Stimulated activated CD4-positive, alpha-beta T cell treated with anti-CD3 and anti-CD28 coated beads, Interleukin-4, amount 100 ng/mL, for 48 hours (primary cell): ENCODE data around the gene CFAP20DC.
"Not testable (repeated sequence)": the region's sequence is repeated elsewhere in the genome, so short reads cannot be mapped to it uniquely, and the experiment has no call there.

Experiments used
- DNase-seq, 2 donors: peaks; one replicate each; pipeline ENCODE4 v3.0.0-alpha.2; 2020; ENCODE audit warnings: low read depth in 2 of 2

CFAP20DC gene

GRCh38 chr3:58746758-58747157 lies 303.1 kb downstream of the CFAP20DC start:
- no peak for DNase-seq

- no peak for DNase-seq
Observed at GRCh38 chr3:58743296-58743695, 306.5 kb downstream of the CFAP20DC start.

GRCh38 chr3:58742239-58742638 lies 307.6 kb downstream of the CFAP20DC start:
- DNase-seq = no peak

- no peak for DNase-seq
Observed at GRCh38 chr3:58737644-58738043, 312.2 kb downstream of the CFAP20DC start.

- no peak for DNase-seq
Observed at GRCh38 chr3:58731673-58732072, 318.2 kb downstream of the CFAP20DC start.

GRCh38 chr3:58728723-58729122 lies 321.1 kb downstream of the CFAP20DC start:
- DNase-seq = no peak

- no peak for DNase-seq
Observed at GRCh38 chr3:58725326-58725853, 324.4 kb downstream of the CFAP20DC start.

GRCh38 chr3:58724336-58724735 lies 325.5 kb downstream of the CFAP20DC start:
- DNase-seq = no peak

GRCh38 chr3:58723173-58723572 lies 326.7 kb downstream of the CFAP20DC start:
- no peak for DNase-seq

GRCh38 chr3:58722561-58722960 lies 327.3 kb downstream of the CFAP20DC start:
- DNase-seq = no peak

GRCh38 chr3:58720526-58720925 lies 329.3 kb downstream of the CFAP20DC start:
- DNase-seq = no peak

GRCh38 chr3:58719684-58720083 lies 330.1 kb downstream of the CFAP20DC start:
- DNase-seq = no peak

- DNase-seq = no peak
Observed at GRCh38 chr3:58713715-58714401, 336.0 kb downstream of the CFAP20DC start.

GRCh38 chr3:58711871-58712270 lies 338.0 kb downstream of the CFAP20DC start:
- no peak for DNase-seq

GRCh38 chr3:58708983-58709382 lies 340.8 kb downstream of the CFAP20DC start:
- not testable (repeated sequence) for DNase-seq

GRCh38 chr3:58708116-58708791 lies 341.6 kb downstream of the CFAP20DC start:
- no peak for DNase-seq

- DNase-seq = no peak
Observed at GRCh38 chr3:58707390-58707930, 342.4 kb downstream of the CFAP20DC start.

- no peak for DNase-seq
Observed at GRCh38 chr3:58706395-58707167, 343.2 kb downstream of the CFAP20DC start.

GRCh38 chr3:58704745-58705144 lies 345.1 kb downstream of the CFAP20DC start:
- DNase-seq = no peak

GRCh38 chr3:58704304-58704703 lies 345.5 kb downstream of the CFAP20DC start:
- not testable (repeated sequence) for DNase-seq

GRCh38 chr3:58698246-58698645 lies 351.6 kb downstream of the CFAP20DC start:
- no peak for DNase-seq

GRCh38 chr3:58697561-58697960 lies 352.3 kb downstream of the CFAP20DC start:
- no peak for DNase-seq
